Measurements from ENCODE around the gene CORO1C. TPM values are rescaled to one million over a fixed set of nuclear protein-coding genes. Genes with fewer than 3 reads are reported as not detected.

The CORO1C gene
- total and polyA plus RNA-seq, 9 of the 15 experiments (the other 6 are each of a cell fraction or from before 2014, with no cell fraction given) = 55.2 to 280 (median 150) TPM

- TF ChIP-seq FOXA3 (CRISPR knock-in tag; conservative IDR thresholded peaks at IDR 0.05 in 1 of 2, IDR thresholded peaks at IDR 0.05 in 1 of 2) (no peak), KHSRP (IDR thresholded peaks at IDR 0.05) (no peak), ZNF764 (CRISPR knock-in tag; IDR thresholded peaks at IDR 0.05; ENCODE audit: low read depth) (no peak), PHTF2 (CRISPR knock-in tag; IDR thresholded peaks at IDR 0.05) (no peak), JUND (IDR thresholded peaks at IDR 0.05; ENCODE audit: borderline replicate concordance, low read depth, low read length) (peak; percentile 42; the same call in 1 of the 2 replicates), JUND (tag; IDR thresholded peaks at IDR 0.05; ENCODE audit: borderline replicate concordance, low read depth, low read length) (peak; percentile 46; the same call in 1 of the 3 replicates), HBP1 (CRISPR knock-in tag; IDR thresholded peaks at IDR 0.05) (no peak), ZNF316 (IDR thresholded peaks at IDR 0.05) (no peak), ZNF263 (CRISPR knock-in tag; IDR thresholded peaks at IDR 0.05; ENCODE audit: borderline replicate concordance) (peak; percentile 42; the same call in 1 of the 2 replicates), RCOR1 (IDR thresholded peaks at IDR 0.05; ENCODE audit: borderline replicate concordance in 1 of 2, low read depth in 2 of 2, low read length in 2 of 2) (peak in 1 of 2 experiments; percentile 77; a peak in 2 of 4 replicates), ZBTB2 (IDR thresholded peaks at IDR 0.05) (0 out of 2 replicates have a peak, but pooled peaks have one; percentile 21), CHD1 (IDR thresholded peaks at IDR 0.05; ENCODE audit: low read length) (peak; percentile 75), SAFB (IDR thresholded peaks at IDR 0.05; ENCODE audit: borderline replicate concordance, low read depth, low read length) (peak; percentile 69), CREM (IDR thresholded peaks at IDR 0.05; ENCODE audit: low read depth) (peak; percentile 86), ZNF76 (CRISPR knock-in tag; IDR thresholded peaks at IDR 0.05; ENCODE audit: borderline replicate concordance) (no peak; the same call in 1 of the 2 replicates), HOMEZ (CRISPR knock-in tag; IDR thresholded peaks at IDR 0.05) (no peak), NBN (IDR thresholded peaks at IDR 0.05; ENCODE audit: low read depth) (no peak), HDAC1 (IDR thresholded peaks at IDR 0.05) (peak in 1 of 2 experiments; percentile 31; a peak in 2 of 4 replicates), GATAD2A (IDR thresholded peaks at IDR 0.05) (no peak), ATF4 (CRISPR knock-in tag; IDR thresholded peaks at IDR 0.05) (no peak), GABPB1 (CRISPR knock-in tag; IDR thresholded peaks at IDR 0.05) (peak; percentile 84)
Observed at GRCh38 chr12:108731105-108731865, at the start of gene CORO1C (continued).
